ENCODE measurements around the gene EIF4E3. TPM values are rescaled to one million over a fixed set of nuclear protein-coding genes. Genes with fewer than 3 reads are reported as not detected.

Gene EIF4E3
- 10 to 100 TPM in 5 of 6 donors, 1 to 10 TPM in 1; 7.3 to 40.2 (median 21.2) TPM for total RNA-seq

DNA sequence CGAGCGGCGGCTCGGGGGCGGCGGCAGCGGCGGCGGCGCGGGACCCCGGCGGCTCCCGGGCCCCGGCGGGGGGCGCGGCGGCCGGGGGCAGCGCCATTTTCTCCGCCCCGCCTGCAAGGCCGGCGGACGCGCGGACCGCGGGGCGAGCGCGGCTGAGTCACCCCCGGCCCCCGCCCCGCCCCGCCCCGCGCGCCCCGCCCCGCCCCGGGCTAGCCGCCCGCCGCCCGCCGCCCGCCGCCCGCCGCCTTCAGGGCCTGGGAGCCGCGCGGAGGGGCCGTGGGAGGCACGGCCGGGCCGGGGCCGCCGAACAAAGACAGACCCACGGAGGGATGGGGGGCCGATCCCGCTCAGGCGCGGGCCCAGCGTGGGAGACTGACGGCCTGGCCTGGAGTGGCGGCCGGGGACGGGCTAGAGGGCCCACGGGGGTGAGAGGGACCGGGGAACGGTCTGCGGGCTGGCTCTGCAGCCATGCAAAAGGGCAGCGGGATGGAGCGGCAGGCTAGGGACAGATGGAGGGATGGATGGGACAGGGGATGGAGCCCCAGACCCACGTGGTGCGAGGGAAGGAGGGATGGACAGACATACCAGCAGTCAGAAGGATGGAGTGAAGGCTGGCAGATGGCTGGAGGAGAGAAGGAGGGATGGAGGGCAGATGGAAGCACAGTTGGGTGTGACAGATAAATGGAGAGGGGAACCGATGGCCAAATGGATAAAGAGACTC is at the start of gene EIF4E3:
TSS of gene EIF4E3 (minus strand) at position 132 of the 721 bp plus-strand sequence. CDS start at position 97, 35 bp downstream.
- DNase-seq, result peak in 1 of 2 donors; percentile 47
- H3K4me3 ChIP-seq, result peak within 1 kb of the TSS; percentile 54 to 93 (median 74)
- no peaks in the 10 kb centered on the region for H3K36me3 ChIP-seq
- peak; percentile 44 to 79 for ATAC-seq (ENCODE audit: low FRiP score in 2 of 2)
- H3K9me3 ChIP-seq, result no peaks in the 10 kb centered on the region
- H3K27me3 ChIP-seq, result no peaks in the 10 kb centered on the region
- H3K27ac ChIP-seq, result peak within 1 kb of the TSS; percentile 82 to 92 (median 83)
- WGBS, 2 donors, result 8 to 28% methylated on average over 11 to 22 of the region's 80 CpGs
- TF ChIP-seq, protein P1, sequence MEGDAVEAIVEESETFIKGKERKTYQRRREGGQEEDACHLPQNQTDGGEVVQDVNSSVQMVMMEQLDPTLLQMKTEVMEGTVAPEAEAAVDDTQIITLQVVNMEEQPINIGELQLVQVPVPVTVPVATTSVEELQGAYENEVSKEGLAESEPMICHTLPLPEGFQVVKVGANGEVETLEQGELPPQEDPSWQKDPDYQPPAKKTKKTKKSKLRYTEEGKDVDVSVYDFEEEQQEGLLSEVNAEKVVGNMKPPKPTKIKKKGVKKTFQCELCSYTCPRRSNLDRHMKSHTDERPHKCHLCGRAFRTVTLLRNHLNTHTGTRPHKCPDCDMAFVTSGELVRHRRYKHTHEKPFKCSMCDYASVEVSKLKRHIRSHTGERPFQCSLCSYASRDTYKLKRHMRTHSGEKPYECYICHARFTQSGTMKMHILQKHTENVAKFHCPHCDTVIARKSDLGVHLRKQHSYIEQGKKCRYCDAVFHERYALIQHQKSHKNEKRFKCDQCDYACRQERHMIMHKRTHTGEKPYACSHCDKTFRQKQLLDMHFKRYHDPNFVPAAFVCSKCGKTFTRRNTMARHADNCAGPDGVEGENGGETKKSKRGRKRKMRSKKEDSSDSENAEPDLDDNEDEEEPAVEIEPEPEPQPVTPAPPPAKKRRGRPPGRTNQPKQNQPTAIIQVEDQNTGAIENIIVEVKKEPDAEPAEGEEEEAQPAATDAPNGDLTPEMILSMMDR (IDR thresholded peaks at IDR 0.05), result peak in 1 of 6 experiments; percentile 7
- no peak for TF ChIP-seq POLR2A (IDR thresholded peaks at IDR 0.05)
- H3K4me1 ChIP-seq, result peaks cover 16 to 43% (median 33%) of the 10 kb centered on the region in 4 donors

DNA sequence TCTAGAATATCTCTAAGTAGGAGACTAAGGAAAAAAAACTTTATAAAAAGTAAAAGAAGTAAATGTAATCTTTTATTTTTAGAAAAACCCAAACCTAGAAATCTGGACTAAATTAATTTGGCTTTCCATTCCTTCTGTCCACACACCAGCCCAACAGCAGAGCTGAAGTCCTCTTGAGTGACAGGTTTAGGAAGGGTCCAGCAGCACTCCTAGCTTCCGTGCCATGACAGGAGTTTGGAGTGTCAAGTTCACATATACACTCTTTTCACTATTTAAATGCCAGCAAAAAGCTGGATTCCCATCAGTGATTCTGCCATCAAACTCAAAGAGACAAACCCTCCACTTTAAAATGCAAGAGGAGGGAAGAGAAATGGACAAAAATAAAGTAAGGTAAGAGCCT is 46.7 kb upstream of the EIF4E3 start:
- no peak overlapping the region for H3K4me3 ChIP-seq
- DNase-seq, result no peak
- no peaks in the 10 kb centered on the region for H3K9me3 ChIP-seq
- H3K27ac ChIP-seq, result no peak overlapping the region
- no peaks in the 10 kb centered on the region for H3K4me1 ChIP-seq
- TF ChIP-seq, protein P1 (IDR thresholded peaks at IDR 0.05), result no peak
- TF ChIP-seq POLR2AphosphoS5 (IDR thresholded peaks at IDR 0.05) (no peak), EP300 (IDR thresholded peaks at IDR 0.05) (no peak), POLR2A (IDR thresholded peaks at IDR 0.05) (no peak)
- WGBS, 2 donors, result 41 to 52% methylated on average over 1 of the region's 1 CpG
- H3K27me3 ChIP-seq, result no peaks in the 10 kb centered on the region
- H3K36me3 ChIP-seq, result no peaks in the 10 kb centered on the region
- no peak for ATAC-seq (ENCODE audit: low FRiP score in 2 of 2)

DNA sequence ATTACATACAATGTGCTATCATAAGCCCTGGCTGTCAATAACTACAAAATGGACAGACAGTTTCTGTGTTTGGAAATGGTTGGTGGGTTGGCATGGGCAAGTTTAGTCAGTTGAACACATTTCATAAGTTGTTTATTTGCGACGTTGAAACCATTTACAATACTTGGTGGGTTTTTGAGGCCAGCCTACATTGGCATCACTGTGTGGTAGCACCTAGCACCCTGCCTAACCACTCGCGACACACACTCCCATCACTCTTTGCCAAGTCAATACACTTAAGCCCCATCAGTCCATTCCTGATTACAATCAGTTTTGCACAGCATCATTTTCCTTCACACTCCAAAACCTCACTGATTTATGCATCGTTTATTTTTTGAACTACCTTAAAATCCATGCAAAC is 45.9 kb upstream of the EIF4E3 start:
- Histone ChIP-seq H3K27ac (no peak overlapping the region), H3K27me3 (no peaks in the 10 kb centered on the region), H3K4me3 (no peak overlapping the region), H3K9me3 (no peaks in the 10 kb centered on the region), H3K4me1 (no peaks in the 10 kb centered on the region), H3K36me3 (no peaks in the 10 kb centered on the region)
- DNase-seq, result no peak
- 70 to 72% methylated on average over 5 of the region's 5 CpGs for WGBS, 2 donors
- no peak for ATAC-seq (ENCODE audit: low FRiP score in 2 of 2)
- TF ChIP-seq POLR2A (IDR thresholded peaks at IDR 0.05), result no peak
- TF ChIP-seq, protein P1 (IDR thresholded peaks at IDR 0.05), result no peak
- no peak for TF ChIP-seq EP300 (IDR thresholded peaks at IDR 0.05)
- TF ChIP-seq POLR2AphosphoS5 (IDR thresholded peaks at IDR 0.05), result no peak

DNA sequence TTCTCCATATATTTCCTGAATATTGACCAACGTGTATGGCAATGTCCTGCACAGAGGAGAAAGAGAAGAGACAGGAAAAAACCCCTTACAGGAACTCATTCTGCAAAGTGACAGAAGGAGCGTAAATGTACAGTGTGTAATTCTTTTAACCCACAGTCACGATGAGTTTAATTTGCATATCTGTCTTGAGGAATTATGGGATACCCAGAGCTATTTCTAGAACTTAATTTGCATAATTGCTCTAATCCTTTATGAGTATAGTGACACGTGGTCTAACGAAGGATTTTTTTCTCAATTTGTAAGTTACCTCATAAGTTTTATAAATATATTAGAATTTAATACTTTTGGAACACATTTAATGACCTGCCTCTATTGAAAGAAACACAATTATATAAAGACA is 38.2 kb upstream of the EIF4E3 start:
- TF ChIP-seq POLR2A (IDR thresholded peaks at IDR 0.05), result no peak
- TF ChIP-seq POLR2AphosphoS5 (IDR thresholded peaks at IDR 0.05), result no peak
- Histone ChIP-seq H3K4me3 (no peak overlapping the region), H3K9me3 (no peaks in the 10 kb centered on the region), H3K27me3 (no peaks in the 10 kb centered on the region), H3K36me3 (no peaks in the 10 kb centered on the region), H3K4me1 (no peaks in the 10 kb centered on the region), H3K27ac (no peak overlapping the region)
- DNase-seq (no peak), ATAC-seq (ENCODE audit: low FRiP score in 2 of 2) (no peak)
- WGBS, 2 donors, result 60 to 69% methylated on average over 5 of the region's 5 CpGs

DNA sequence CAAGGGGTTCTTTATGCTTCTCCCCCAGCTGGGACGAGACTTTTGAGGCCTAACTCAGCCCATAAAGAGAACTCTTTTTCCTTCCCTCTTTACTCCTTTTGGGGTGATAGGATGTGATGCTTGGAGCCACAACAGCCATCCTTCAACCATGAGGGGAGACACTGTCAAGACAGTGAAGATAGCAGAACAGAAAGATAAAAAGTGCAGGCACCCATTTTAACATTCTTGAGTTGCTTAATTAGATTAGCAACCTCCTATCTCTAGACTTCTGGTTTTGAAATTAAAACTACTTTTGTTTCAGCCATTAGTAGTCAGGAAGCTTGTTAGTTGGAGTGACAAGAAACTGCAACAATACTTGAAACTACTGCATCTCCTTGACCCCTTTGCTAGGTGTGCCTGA is 34.9 kb upstream of the EIF4E3 start:
- 78 to 92% methylated on average over 1 of the region's 1 CpG for WGBS, 2 donors
- no peak for ATAC-seq (ENCODE audit: low FRiP score in 2 of 2)
- Histone ChIP-seq H3K9me3 (no peaks in the 10 kb centered on the region), H3K4me3 (no peak overlapping the region), H3K36me3 (no peaks in the 10 kb centered on the region), H3K27ac (no peak overlapping the region), H3K4me1 (peaks cover 0 to under 1% (median 0%) of the 10 kb centered on the region in 4 donors), H3K27me3 (no peaks in the 10 kb centered on the region)
- no peak for DNase-seq
- TF ChIP-seq, protein P1 (IDR thresholded peaks at IDR 0.05), result no peak
- TF ChIP-seq EP300 (IDR thresholded peaks at IDR 0.05), result no peak
- TF ChIP-seq POLR2AphosphoS5 (IDR thresholded peaks at IDR 0.05), result no peak

Data from upper lobe of left lung (tissue), 6 donors.